Activated CD8-positive, alpha-beta T cell treated with anti-CD3 and anti-CD28 coated beads, Interleukin-2, amount 10 ng/mL, durations not matched to agents 7 days and 5 days (primary cell): ENCODE measurements around the gene C16orf90. TPM values are rescaled to one million over a fixed set of nuclear protein-coding genes. Genes with fewer than 3 reads are reported as not detected.

Source experiments
- ATAC-seq: fragments of 150-1000 bp; cut with Tn5 transposase; one replicate; pipeline ENCODE4 v1.10.0; 2021; ENCODE audit warnings: moderate library complexity
- CTCF ChIA-PET: fragments of 350-600 bp; sonication (Branson Sonifier 250); formaldehyde crosslinking; loops from one replicate; lab custom pipeline; 2021; ENCODE audit warnings: antibody characterized with exemption; lab: Charles Lee
- POLR2A ChIA-PET: fragments of 350-600 bp; sonication (Branson Sonifier 250); formaldehyde crosslinking; loops from one replicate; lab custom pipeline; 2021; ENCODE audit warnings: antibody characterized with exemption; lab: Charles Lee
- DNase-seq: peaks from one replicate; pipeline ENCODE4 v3.0.0-alpha.2; 2020
- H3K27ac Mint-ChIP-seq: one replicate; pipeline ENCODE4 v1.8.0; 2021; ENCODE audit warnings: mild to moderate bottlenecking, mixed read lengths
- H3K27me3 Mint-ChIP-seq: one replicate; pipeline ENCODE4 v1.8.0; 2021; ENCODE audit warnings: low read depth, mixed read lengths
- H3K36me3 Mint-ChIP-seq: one replicate; pipeline ENCODE4 v1.8.0; 2021; ENCODE audit warnings: low read depth, mixed read lengths
- H3K4me1 Mint-ChIP-seq: one replicate; pipeline ENCODE4 v1.8.0; 2021; ENCODE audit warnings: low read depth, mixed read lengths
- H3K4me3 Mint-ChIP-seq: one replicate; pipeline ENCODE4 v1.8.0; 2021; ENCODE audit warnings: mild to moderate bottlenecking, mixed read lengths
- H3K9me3 Mint-ChIP-seq: one replicate; pipeline ENCODE4 v1.8.0; 2022; ENCODE audit warnings: mixed read lengths; ENCODE audit not compliant: insufficient read depth
- total RNA-seq, 2 experiments: library from RNA; stranded (reverse); gene quantifications; one replicate each; pipeline ENCODE4 v1.2.3, GENCODE V29; 2021

Gene C16orf90, protein sequence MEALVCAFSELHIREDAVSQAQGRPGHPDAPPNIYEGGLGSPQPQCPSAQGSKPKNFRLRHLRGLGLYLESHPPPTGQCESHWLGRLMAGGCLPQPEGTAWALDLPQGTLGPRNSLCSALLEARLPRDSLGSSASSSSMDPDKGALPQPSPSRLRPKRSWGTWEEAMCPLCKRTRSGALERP
- not detected for total RNA-seq

DNA sequence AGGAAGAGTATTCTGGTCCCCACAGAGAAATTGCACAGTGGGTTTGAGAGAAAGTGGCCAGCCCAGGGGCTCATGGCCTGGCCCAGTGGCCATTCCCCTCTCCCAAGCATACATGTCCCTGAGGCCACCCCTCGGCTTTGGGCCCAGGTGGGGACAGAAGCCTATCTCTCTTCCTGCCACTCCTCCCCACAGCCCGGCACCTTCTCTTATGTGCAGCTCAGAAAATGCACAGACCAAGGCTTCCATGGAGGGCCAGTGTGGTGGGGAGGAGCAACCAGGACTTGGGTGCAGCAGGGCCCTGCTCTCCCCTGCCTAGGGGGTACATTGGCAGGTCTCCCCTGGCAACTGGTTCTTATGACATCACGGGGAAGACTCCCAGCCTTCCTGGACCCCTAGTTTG, at the start of gene C16orf90:
C16orf90 (minus strand) TSS at position 314 of the 400 bp plus-strand sequence; CDS start at position 246, 68 bp downstream.
- POLR2A ChIA-PET: no interaction called here
- ATAC-seq (no peak), DNase-seq (no peak)
- Mint-ChIP-seq H3K4me3 (no peak within 1 kb of the TSS), H3K27ac (no peak within 1 kb of the TSS), H3K4me1 (peaks cover 6% of the 10 kb centered on the region), H3K36me3 (peaks cover 4% of the 10 kb centered on the region), H3K9me3 (no peaks in the 10 kb centered on the region), H3K27me3 (no peaks in the 10 kb centered on the region)
- CTCF ChIA-PET: no interaction called here

DNA sequence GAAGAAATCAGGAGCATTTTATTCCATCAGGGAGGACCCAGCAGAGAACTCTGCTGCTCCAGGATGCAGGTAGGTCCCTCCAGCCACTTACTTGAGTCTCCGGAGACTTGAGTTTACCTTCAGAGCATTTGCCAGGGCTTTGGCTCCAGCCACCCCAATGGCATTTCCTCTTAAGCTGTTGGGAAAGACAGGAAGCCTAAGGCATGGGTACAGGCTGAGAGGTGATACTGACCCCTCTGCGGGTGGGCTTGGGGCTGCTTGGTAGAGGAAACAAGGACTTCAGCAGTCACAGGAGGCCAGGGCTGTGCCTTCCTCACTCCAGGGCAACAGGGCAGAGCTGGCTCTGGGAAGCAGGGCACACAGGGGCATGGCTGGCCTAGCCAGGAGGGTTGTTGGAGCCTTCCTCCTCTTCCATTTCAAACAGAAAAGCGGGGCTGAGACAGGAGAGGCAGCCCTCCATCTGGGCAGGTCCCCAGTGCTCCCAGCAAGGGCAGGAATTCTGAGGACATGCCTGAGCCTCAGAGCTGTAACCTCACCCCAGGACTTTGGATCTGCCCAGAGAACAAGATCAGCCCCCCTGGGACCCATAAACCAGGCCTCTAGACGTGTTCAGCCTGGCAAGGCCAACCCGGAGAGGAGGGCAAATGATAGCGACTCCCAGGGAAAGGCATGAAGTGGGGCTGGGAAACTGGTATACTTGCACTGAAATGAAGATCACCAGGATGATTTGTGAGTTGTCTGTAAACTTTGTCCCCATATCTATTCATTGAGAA, 47.5 kb upstream of the C16orf90 start:
- Mint-ChIP-seq H3K4me1 (no peaks in the 10 kb centered on the region), H3K27me3 (no peaks in the 10 kb centered on the region), H3K4me3 (no peak overlapping the region), H3K27ac (no peak overlapping the region), H3K9me3 (no peaks in the 10 kb centered on the region), H3K36me3 (peaks cover 60% of the 10 kb centered on the region)
- no peak for DNase-seq
- ChIA-PET CTCF (no interaction called here), POLR2A (no interaction called here)
- no peak for ATAC-seq

DNA sequence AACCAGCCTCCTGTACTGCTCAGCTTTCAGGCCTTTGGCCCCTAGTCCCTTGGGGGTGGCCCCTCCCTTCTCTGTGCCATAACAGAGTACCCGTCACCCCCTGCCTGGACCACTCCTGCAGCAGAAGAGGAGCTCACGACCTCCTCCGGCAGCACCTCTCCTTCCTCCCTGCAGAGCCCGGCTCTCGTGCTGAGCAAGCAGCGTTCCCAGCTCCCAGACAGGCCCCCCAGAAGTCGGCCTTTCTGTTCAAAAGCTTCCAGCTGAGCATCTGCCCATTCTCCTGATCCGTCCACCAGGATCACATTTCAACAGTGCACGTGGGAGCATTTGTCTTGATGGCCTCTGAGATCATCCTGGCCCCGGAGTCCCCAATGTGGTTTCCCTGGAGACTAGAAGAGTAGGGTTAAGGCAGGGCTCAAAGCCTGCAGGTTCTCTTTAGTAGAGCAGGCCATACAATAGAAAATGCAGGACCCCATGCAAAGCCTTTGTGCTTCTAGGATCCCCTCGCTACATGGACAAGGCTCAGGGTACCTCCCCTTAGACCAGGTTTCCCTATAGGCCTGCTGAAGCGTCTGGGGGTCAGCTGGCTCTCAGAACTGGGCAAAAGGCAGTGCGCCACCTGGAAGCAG, 46.4 kb upstream of the C16orf90 start:
- ChIA-PET POLR2A (interaction anchor here (1.2 kb wide), 1 partner anchor 12 kb away, joined by 3 read pairs; no protein-coding TSS in a partner anchor), CTCF (interaction anchor here (0.9 to 1.1 kb wide), 2 partner anchors 26 to 37 kb away, joined by 3 read pairs; no protein-coding TSS in a partner anchor)
- H3K4me1 Mint-ChIP-seq: no peaks in the 10 kb centered on the region
- no peaks in the 10 kb centered on the region for H3K27me3 Mint-ChIP-seq
- ATAC-seq (no peak), DNase-seq (no peak)
- no peaks in the 10 kb centered on the region for H3K9me3 Mint-ChIP-seq
- H3K4me3 Mint-ChIP-seq: no peak overlapping the region
- no peak overlapping the region for H3K27ac Mint-ChIP-seq
- H3K36me3 Mint-ChIP-seq: peaks cover 52% of the 10 kb centered on the region

DNA sequence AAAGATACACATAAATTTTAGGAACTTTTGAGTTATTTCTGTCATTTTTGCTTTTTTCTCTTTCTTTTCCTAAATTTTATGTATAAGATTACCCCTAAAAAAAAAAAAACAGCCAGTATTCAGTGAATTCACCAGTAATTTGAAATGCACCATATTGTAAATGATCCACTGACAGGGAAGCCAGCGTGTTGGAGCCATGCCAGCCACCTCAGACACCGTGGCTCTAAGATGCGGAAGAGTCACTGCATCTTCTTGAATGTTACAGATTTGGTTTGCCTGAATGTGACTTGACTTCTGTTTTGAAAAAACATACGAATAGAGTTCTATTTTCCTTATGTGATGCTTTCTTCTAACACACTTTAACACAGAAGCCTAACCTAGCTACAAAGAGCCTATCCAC, 42.9 kb upstream of the C16orf90 start:
- Mint-ChIP-seq H3K36me3 (peaks cover 40% of the 10 kb centered on the region), H3K4me1 (no peaks in the 10 kb centered on the region), H3K4me3 (no peak overlapping the region), H3K27me3 (no peaks in the 10 kb centered on the region), H3K9me3 (no peaks in the 10 kb centered on the region), H3K27ac (no peak overlapping the region)
- ChIA-PET POLR2A (no interaction called here), CTCF (interaction anchor here (1.7 kb wide), 1 partner anchor 9 kb away, joined by 5 read pairs; no protein-coding TSS in a partner anchor)
- ATAC-seq: no peak
- no peak for DNase-seq

DNA sequence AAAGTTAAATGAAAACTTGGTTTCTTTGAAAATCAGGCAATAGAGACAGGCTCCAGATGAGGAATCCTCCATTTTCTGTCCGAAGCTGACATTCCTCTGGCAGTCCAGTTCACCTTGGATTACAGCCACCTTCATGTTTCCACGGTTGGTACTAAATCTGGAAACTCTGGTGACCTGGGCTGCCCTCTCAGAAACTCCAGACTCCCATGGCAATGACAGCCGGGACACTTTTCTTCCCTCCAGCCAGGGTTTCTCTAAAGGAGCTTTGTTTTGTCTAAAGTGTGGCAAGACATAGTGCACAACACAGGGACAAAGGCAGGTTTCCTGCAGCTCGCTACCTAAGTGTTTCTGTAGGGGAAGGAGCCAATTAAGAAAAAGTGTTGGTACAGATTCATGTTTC, 41.6 kb upstream of the C16orf90 start:
- ChIA-PET POLR2A (interaction anchor here (0.6 to 1.7 kb wide), 5 partner anchors 9 to 44 kb away, joined by 3 to 5 read pairs (median 3); no protein-coding TSS in a partner anchor), CTCF (interaction anchor here (0.7 to 1.2 kb wide), 2 partner anchors 9 to 75 kb away, joined by 3 to 5 read pairs; partner anchors contain the start of gene SLX4)
- H3K27ac Mint-ChIP-seq: no peak overlapping the region
- no peaks in the 10 kb centered on the region for H3K4me1 Mint-ChIP-seq
- no peak for ATAC-seq
- DNase-seq: no peak
- H3K9me3 Mint-ChIP-seq: no peaks in the 10 kb centered on the region
- peaks cover 38% of the 10 kb centered on the region for H3K36me3 Mint-ChIP-seq
- H3K4me3 Mint-ChIP-seq: no peak overlapping the region
- H3K27me3 Mint-ChIP-seq: no peaks in the 10 kb centered on the region

DNA sequence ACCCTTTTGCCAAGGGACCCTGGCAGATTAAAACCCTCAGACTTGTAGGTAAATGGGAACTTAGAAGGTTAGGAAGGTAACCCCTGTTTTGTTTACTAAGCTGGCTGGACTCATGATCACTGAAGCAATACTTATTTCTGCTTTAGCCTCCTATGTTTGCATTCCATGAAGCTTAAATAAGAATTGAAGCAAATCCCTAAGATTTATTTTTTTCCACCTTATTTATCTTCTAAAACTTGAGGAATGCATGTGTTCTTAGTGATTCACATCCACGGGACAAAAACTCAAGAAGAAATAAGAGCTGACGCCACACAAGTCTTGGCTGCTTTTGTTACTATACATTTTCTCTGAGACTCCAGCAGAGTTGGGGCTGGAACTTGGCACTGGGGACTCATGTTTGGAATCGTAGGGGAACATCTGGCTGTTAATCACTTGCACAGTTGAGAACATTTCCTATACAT, 41.0 kb upstream of the C16orf90 start:
- peaks cover 37% of the 10 kb centered on the region for H3K36me3 Mint-ChIP-seq
- H3K4me1 Mint-ChIP-seq: no peaks in the 10 kb centered on the region
- no peak for DNase-seq
- no peak for ATAC-seq
- H3K4me3 Mint-ChIP-seq: no peak overlapping the region
- CTCF ChIA-PET: interaction anchor here (0.7 to 1.2 kb wide), 2 partner anchors 9 to 76 kb away, joined by 3 to 5 read pairs; partner anchors contain the start of gene SLX4
- POLR2A ChIA-PET: interaction anchor here (0.8 to 1.7 kb wide), 4 partner anchors 9 to 45 kb away, joined by 3 to 5 read pairs (median 4); no protein-coding TSS in a partner anchor
- H3K27me3 Mint-ChIP-seq: no peaks in the 10 kb centered on the region
- H3K9me3 Mint-ChIP-seq: no peaks in the 10 kb centered on the region
- H3K27ac Mint-ChIP-seq: no peak overlapping the region

DNA sequence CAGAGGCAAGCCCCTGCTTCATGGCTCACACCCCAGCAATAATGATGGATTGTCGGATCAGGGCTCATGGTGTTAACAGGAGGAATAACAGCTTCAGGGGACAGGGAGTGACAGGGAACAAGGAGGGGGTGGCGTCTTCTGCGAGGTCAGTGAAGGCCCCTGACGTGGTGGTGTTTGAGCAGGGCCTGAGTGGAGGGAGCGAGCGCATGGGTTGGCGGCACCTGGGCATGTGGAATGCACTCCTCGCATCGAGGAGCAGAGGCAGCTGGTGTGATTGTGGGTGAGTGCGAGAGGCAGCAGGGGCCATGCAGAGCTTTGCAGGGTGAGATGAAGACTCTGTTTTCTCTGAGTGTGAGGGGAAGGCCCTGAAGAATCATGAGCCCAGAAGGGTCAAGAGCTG, 38.8 kb upstream of the C16orf90 start:
- ChIA-PET CTCF (no interaction called here), POLR2A (no interaction called here)
- Mint-ChIP-seq H3K4me3 (no peak overlapping the region), H3K36me3 (peaks cover 21% of the 10 kb centered on the region), H3K4me1 (no peaks in the 10 kb centered on the region), H3K27ac (peak overlapping the region; percentile 62), H3K9me3 (no peaks in the 10 kb centered on the region), H3K27me3 (no peaks in the 10 kb centered on the region)
- DNase-seq: no peak
- no peak for ATAC-seq

DNA sequence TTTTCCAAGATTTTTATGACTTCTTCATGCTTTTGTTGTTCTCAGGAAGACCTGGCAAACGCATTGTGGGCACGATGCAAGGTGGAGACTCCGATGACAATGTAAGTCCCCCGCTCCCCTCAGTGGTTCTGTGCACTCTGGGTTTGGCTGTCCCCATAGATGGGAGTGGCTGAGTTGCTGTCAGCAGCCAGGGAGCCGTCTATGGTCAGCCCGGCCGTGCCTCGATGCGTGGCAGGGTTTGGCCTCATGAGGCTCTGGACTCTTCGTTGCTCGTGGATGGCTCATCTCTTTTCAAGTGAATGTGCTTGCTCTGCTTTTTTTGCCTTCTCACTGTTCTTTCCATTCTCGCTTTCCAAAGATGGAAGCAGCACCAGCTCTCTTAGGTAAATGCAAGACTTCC, 37.5 kb upstream of the C16orf90 start:
- ChIA-PET POLR2A (interaction anchor here (1.2 kb wide), 1 partner anchor 18 kb away, joined by 4 read pairs; no protein-coding TSS in a partner anchor), CTCF (no interaction called here)
- H3K4me3 Mint-ChIP-seq: no peak overlapping the region
- H3K9me3 Mint-ChIP-seq: no peaks in the 10 kb centered on the region
- no peaks in the 10 kb centered on the region for H3K27me3 Mint-ChIP-seq
- no peaks in the 10 kb centered on the region for H3K4me1 Mint-ChIP-seq
- H3K36me3 Mint-ChIP-seq: peaks cover 18% of the 10 kb centered on the region
- H3K27ac Mint-ChIP-seq: no peak overlapping the region
- DNase-seq (no peak), ATAC-seq (no peak)

DNA sequence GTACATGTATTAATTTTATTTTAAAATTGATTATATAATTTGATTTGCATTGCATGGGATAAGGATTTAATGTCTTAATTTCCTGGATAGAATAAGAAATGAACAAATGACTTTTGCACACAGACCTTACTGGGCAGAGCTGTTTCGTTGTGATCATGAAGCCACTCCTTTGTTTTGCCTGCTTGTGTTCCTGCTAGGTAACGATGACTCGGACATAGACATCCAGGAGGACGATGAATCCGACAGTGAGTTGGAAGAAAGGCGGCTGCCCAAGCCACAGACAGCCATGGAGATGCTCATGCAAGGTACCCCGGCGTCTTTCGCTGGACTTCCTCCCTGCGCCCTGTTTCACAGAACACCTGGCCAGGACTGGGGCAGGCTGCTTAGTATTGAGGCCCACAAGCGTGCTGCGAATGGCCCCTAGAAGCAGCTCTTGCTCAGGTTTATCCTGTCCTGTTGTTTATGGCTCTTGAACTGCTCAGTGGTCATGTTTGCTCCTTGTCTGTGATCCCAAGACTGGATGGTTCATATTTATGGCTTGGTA, 35.2 kb upstream of the C16orf90 start:
- H3K4me1 Mint-ChIP-seq: peaks cover 2% of the 10 kb centered on the region
- ChIA-PET POLR2A (no interaction called here), CTCF (no interaction called here)
- H3K27me3 Mint-ChIP-seq: no peaks in the 10 kb centered on the region
- H3K27ac Mint-ChIP-seq: no peak overlapping the region
- H3K9me3 Mint-ChIP-seq: no peaks in the 10 kb centered on the region
- H3K36me3 Mint-ChIP-seq: peaks cover 13% of the 10 kb centered on the region
- DNase-seq (no peak), ATAC-seq (no peak)
- no peak overlapping the region for H3K4me3 Mint-ChIP-seq

DNA sequence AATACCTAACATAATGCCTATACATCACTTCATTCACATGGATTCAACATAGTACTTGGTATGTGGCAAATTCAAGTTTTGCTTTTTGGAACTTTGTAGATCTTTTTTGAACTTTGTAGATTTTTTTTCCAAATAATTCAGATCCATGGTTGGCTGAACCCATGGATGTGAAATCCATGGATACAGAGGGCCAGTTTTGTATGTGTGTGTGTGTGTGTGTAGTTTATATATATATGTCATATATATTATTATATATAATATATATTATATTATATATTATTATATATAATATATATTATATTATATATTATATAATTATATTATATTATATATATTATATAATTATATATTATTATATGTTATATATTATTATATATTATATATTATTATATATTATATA, 33.9 kb upstream of the C16orf90 start:
- DNase-seq: no peak
- ATAC-seq: no peak
- Mint-ChIP-seq H3K36me3 (peaks cover 12% of the 10 kb centered on the region), H3K27me3 (no peaks in the 10 kb centered on the region), H3K4me1 (peaks cover 2% of the 10 kb centered on the region), H3K9me3 (no peaks in the 10 kb centered on the region), H3K27ac (no peak overlapping the region), H3K4me3 (no peak overlapping the region)
- CTCF ChIA-PET: interaction anchor here (0.8 kb wide), 1 partner anchor 10 kb away, joined by 5 read pairs; no protein-coding TSS in a partner anchor
- POLR2A ChIA-PET: interaction anchor here (1.1 kb wide), 1 partner anchor 72 kb away, joined by 3 read pairs; no protein-coding TSS in a partner anchor

DNA sequence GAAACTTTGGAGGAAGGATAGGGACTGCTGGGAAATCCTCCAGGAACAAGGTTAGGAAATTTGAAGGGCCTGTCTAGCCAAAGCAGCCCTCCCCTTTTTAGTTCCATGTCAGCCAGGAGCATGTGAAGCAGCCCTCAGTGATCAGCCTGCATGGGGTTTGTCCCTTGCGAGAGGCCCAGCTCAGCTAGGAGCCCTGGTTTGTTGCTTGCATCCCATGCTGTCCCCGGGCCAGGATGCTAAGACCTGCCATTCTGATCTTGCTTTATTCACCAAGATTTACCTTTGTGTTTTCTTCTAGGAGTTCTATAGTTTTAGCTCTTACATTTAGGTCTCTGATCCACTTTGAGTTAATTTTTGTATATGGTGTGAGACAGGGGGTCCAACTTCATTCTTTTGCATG, 33.1 kb upstream of the C16orf90 start:
- Mint-ChIP-seq H3K27ac (no peak overlapping the region), H3K27me3 (no peaks in the 10 kb centered on the region), H3K9me3 (no peaks in the 10 kb centered on the region), H3K4me1 (peaks cover 2% of the 10 kb centered on the region), H3K36me3 (peaks cover 11% of the 10 kb centered on the region), H3K4me3 (no peak overlapping the region)
- ChIA-PET POLR2A (interaction anchor here (1.1 to 1.7 kb wide), 2 partner anchors 9 to 71 kb away, joined by 3 to 5 read pairs; no protein-coding TSS in a partner anchor), CTCF (interaction anchor here (0.8 kb wide), 1 partner anchor 11 kb away, joined by 5 read pairs; no protein-coding TSS in a partner anchor)
- peak; percentile 47 for ATAC-seq
- DNase-seq: no peak
